Stimulated activated CD8-positive, alpha-beta memory T cell treated with anti-CD3 and anti-CD28 coated beads, Interleukin-4, amount 100 ng/mL, for 4 hours (primary cell): ENCODE data around the gene PLA2G10.
"Not testable (repeated sequence)": the region's sequence is repeated elsewhere in the genome, so short reads cannot be mapped to it uniquely, and the experiment has no call there.

Experiments
- DNase-seq, 2 donors: peaks; one replicate each; pipeline ENCODE4 v3.0.0-alpha.2; 2020; ENCODE audit warnings: low read depth in 2 of 2, low spot score in 1 of 2

The PLA2G10 gene, protein sequence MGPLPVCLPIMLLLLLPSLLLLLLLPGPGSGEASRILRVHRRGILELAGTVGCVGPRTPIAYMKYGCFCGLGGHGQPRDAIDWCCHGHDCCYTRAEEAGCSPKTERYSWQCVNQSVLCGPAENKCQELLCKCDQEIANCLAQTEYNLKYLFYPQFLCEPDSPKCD

DNA sequence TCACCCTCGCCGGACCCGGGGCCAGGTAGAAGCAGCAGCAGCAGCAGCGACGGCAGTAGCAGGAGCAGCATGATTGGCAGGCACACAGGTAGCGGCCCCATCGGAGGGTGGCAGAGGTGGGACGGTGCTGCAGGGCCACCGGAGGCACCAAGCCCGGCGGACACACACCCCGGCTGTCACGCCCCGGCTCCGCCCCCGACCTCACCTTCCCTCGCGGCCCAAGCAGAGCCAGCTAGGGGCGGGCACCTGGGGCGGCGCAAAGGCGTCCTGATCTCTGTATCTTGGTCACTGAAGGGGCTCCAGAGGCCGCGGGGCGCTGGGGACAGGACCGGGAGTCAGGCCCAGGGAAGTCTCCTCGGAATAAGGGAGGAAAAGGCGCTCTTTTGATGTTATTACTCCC is at the start of gene PLA2G10:
Gene PLA2G10 (minus strand): TSS at position 180 of the 400 bp plus-strand sequence. CDS start 79 bp downstream, at position 101.
- not testable (repeated sequence) for DNase-seq

DNA sequence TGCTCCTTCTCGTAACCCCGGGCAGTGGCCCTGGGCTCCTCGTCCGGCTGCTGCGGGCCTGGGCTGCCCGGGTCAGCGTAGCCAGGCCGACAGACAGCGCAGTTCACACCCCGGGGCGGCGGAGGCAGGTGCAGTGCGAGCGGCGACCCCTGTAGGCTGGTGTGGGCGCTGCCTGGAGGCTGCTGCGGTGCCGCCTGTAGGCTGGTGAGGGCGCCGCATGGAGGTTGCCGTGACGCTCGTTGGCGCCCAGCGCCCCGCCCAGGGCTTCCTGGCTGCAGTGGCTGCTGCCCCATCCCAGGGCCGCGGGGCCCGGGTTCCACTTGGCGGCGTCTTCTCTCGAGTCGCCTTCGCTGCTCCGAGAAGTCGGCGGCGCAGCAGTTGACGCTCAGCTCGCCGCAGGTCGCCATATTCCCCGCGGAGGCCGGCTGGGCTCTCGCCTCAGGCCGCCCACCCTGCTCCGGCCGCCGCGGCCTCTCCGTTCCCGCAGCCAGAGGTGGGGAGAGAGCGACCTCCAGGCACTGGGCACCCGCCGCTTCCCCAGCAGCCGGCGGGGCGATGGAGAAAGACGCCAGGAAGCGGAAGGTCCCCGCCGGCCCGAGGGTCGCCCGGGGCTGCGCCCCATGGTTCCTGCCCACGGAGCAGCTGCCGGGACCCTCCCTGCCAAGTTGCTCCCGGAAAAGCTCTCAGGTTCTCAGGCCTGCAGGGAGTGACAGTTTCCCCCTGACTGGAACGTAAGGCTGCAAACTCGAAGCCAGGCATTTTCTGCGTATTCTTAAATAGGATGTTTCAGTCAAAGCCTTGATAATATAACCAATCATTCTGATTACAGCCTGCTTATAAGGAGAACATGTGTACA is 48.4 kb upstream of the PLA2G10 start, which contains the start of gene NPIPA2:
Gene NPIPA2 (plus strand): TSS at position 261 of the 856 bp plus-strand sequence. CDS start 5,533 bp downstream, outside the sequence.
- not testable (repeated sequence) for DNase-seq

DNA sequence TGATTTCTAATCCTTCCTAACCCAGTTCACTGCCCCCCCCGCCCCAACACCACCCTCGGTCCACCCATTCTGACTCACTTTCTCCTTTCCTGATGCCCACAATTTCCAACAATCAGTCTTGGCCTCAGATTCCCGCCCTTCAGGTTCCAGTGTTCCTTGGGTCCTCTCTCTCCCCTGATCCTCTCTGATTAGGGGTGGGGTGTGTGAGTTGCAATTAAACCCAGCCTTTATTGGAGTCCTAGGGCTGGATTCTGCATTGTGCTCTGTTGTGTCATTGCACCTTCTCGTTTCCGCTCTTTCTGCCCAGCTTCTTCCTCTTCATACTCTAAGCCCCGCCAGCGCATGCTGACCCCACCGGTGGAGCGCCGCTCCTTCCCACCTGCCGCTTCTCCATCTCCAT is 47.7 kb upstream of the PLA2G10 start:
- DNase-seq = not testable (repeated sequence)

DNA sequence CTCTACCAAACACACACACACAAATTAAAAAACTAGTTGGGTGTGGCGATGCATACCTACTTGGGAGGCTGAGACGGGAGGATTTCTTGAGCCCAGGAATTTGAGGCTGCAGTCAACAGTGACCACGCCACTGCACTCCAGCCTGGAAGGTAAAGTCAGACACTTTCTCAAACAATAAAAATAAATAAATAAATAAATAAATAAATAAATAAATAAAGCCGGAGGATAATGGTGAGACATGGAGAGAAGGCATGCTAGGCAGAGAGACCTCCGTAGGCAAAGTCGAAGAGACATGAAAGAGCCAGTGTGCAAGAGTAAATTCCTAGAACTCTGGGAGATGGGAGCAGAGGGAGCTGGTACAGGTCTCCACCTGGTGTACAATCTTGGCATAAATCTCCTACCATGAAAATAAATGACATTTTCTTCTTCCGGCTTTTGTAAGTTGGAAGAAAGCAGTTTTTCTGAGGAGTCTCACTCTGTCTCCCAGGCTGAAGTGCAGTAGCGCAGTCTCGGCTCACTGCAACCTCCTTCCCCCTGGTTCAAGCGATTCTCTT is 46.8 kb upstream of the PLA2G10 start:
- not testable (repeated sequence) for DNase-seq

DNA sequence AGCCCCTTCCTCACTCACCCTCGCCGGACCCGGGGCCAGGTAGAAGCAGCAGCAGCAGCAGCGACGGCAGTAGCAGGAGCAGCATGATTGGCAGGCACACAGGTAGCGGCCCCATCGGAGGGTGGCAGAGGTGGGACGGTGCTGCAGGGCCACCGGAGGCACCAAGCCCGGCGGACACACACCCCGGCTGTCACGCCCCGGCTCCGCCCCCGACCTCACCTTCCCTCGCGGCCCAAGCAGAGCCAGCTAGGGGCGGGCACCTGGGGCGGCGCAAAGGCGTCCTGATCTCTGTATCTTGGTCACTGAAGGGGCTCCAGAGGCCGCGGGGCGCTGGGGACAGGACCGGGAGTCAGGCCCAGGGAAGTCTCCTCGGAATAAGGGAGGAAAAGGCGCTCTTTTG is 39.1 kb upstream of the PLA2G10 start:
- not testable (repeated sequence) for DNase-seq

DNA sequence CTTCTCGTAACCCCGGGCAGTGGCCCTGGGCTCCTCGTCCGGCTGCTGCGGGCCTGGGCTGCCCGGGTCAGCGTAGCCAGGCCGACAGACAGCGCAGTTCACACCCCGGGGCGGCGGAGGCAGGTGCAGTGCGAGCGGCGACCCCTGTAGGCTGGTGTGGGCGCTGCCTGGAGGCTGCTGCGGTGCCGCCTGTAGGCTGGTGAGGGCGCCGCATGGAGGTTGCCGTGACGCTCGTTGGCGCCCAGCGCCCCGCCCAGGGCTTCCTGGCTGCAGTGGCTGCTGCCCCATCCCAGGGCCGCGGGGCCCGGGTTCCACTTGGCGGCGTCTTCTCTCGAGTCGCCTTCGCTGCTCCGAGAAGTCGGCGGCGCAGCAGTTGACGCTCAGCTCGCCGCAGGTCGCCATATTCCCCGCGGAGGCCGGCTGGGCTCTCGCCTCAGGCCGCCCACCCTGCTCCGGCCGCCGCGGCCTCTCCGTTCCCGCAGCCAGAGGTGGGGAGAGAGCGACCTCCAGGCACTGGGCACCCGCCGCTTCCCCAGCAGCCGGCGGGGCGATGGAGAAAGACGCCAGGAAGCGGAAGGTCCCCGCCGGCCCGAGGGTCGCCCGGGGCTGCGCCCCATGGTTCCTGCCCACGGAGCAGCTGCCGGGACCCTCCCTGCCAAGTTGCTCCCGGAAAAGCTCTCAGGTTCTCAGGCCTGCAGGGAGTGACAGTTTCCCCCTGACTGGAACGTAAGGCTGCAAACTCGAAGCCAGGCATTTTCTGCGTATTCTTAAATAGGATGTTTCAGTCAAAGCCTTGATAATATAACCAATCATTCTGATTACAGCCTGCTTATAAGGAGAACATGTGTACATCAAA is 9.3 kb upstream of the PLA2G10 start, which contains the start of gene NPIPA3:
Gene NPIPA3 (plus strand): TSS at position 256 of the 856 bp plus-strand sequence. CDS start 5,533 bp downstream, outside the sequence.
- DNase-seq = not testable (repeated sequence)

DNA sequence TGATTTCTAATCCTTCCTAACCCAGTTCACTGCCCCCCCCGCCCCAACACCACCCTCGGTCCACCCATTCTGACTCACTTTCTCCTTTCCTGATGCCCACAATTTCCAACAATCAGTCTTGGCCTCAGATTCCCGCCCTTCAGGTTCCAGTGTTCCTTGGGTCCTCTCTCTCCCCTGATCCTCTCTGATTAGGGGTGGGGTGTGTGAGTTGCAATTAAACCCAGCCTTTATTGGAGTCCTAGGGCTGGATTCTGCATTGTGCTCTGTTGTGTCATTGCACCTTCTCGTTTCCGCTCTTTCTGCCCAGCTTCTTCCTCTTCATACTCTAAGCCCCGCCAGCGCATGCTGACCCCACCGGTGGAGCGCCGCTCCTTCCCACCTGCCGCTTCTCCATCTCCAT is 8.6 kb upstream of the PLA2G10 start:
- DNase-seq = not testable (repeated sequence)

DNA sequence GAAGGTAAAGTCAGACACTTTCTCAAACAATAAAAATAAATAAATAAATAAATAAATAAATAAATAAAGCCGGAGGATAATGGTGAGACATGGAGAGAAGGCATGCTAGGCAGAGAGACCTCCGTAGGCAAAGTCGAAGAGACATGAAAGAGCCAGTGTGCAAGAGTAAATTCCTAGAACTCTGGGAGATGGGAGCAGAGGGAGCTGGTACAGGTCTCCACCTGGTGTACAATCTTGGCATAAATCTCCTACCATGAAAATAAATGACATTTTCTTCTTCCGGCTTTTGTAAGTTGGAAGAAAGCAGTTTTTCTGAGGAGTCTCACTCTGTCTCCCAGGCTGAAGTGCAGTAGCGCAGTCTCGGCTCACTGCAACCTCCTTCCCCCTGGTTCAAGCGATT is 7.8 kb upstream of the PLA2G10 start:
- not testable (repeated sequence) for DNase-seq

DNA sequence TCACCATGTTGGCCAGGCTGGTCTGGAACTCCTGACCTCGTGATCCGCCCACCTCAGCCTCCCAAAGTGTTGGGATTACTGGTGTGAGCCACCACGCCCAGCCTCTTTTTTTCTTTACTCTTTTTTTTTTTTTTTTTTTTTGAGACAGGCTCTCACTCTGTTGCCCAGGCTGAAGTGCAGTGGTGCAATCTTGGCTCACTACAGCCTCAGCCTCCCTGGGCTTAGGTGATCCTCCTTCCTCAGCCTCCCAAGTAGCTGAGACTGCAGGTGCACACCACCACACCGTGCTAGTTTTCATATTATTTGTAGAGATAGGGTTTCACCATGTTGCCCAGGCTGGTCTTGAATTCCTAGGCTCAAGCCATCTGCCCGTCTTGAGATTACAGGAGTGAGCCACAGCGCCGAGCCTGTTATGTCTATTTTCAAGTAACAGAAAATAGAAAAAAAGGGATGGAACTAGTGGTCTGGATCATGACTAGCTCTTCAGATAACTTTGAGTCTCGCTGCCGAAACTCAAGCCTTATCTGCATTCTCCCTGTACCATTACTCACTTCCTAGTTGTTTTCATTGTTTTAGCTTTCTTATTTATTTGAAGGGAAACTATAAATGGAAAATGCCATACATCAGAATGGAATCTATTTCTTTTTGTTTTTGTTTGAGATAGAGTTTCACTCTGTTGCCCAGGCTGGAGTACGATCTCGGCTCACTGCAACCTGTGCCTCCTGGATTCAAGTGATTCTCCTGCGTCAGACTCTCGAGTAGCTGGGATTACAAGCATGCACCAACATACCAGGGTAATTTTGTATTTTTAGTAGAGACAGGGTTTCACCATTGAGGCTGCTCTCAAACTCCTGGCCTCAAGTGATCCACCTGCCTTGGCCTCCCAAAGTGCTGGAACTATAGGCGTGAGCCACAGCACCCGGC is 8.0 kb downstream of the PLA2G10 start:
- not testable (repeated sequence) for DNase-seq

DNA sequence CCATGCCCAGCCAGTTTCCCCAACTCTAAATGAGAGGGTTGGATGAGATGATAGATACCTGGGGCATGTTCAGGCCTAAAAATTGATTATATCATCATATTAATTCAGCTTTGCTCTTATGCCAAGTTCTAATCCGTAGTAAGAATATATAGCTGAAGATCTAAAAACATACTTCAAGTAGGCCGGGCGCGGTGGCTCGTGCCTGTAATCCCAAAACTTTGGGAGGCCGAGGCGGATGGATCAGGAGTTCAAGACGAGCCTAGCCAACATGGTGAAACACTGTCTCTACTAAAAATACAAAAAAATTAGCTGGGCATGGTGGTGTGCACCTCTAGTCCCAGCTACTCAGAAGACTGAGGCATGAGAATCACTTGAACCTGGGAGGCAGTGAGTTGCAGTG is 12.0 kb downstream of the PLA2G10 start:
- DNase-seq = no peak

DNA sequence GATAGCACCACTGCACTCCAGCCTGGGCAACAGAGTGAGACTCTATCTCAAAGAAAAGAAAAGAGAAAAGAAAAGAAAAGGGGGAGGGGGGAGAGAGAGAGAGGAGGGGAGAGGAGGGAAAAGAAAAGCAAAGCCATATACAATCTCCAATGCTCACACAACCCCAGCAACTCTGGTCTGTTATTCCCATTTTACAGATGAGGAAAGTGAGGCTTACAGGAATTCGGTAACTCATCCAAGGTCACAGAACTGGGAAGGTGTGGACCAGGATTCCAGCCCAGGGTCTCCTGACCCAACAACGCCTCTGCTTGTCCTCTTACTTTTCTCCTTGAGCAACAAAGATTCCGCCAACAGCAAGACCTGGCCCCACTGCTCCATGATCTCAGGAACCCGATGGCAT is 13.0 kb downstream of the PLA2G10 start:
- DNase-seq = no peak

DNA sequence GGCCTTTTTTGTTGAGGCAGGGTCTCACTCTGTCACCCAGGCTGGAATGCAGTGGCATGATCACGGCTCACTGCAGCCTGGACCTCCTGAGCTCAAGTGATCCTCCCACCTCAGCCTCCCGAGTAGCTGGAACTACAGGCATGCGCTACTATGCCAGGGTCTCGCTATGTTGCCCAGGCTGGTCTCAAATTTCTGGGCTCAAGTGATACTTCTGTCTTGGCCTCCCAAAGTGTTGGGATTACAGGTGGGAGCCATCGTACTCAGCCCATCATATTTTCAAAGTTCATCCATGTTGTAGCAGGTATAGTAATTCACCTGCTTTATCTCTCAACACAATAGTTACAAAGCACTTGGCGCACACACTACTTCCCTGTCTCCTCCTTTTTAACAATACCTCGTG is 13.7 kb downstream of the PLA2G10 start:
- DNase-seq = not testable (repeated sequence)

DNA sequence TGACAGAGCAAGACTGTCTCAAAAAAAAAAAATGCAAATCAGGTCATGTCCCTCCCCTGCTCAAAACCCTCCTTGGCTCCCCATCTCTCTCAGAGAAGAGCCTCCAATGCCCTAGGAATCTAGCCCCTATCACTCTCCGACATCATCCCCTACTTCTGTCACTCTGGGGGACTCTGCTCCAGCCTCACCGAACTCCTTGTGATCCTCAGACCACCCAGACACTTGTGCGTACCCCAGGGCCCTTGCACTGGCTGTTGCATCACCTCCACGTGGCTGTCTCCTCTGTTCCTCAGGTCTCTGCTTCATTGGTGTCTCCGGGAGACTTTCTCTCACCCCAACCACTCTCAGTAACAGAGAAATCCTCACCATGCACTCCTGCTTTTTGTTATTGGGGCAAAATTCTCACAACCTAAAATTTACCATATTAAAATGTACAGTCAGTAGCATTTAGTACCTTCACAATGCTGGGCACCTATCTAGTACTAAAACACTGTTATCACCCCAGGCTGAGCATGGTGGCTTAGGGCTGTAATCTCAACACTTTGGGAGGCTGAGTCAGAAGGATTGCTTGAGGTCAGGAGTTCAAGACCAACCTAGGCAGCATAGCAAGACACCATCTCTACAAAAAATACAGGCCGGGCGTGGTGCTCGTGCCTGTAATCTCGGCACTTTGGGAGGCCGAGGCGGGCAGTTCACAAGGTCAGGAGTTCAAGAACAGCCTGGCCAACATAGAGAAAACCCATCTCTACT is 15.2 kb downstream of the PLA2G10 start:
- no peak for DNase-seq

DNA sequence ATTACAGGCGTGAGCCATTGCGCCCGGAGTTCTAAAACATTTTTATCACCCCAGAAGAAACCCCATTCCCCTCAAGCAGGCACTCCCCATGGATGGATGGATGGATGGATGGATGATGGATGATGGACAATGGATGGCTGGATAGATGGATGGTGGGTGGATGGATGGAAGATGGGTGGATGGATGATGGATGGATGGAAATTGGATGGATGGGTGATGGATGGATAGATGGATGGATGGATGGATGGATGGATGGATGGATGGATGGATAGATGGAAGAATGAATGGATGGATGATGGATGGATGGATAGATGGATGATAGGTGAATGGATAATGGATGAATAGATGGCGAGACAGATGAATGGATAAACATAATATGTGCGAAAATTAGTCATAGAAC is 16.5 kb downstream of the PLA2G10 start:
- no peak for DNase-seq

DNA sequence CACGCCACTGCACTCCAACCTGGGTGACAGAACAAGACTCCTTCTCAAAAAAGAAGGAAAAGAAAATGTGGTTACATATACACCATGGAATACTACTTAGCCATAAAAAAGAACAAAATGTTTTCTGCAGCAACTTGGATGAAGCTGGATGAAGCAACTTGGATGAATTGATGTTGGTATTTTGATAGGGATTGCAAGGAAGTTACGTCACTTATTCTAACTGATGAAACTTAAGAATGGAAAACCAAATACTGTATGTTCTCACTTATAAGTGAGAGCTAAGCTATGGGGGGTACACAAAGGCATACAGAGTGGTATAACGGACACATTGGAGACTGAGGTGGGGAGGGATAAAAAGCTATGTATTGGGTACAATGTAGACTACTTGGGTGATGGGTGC is 17.5 kb downstream of the PLA2G10 start:
- no peak for DNase-seq

DNA sequence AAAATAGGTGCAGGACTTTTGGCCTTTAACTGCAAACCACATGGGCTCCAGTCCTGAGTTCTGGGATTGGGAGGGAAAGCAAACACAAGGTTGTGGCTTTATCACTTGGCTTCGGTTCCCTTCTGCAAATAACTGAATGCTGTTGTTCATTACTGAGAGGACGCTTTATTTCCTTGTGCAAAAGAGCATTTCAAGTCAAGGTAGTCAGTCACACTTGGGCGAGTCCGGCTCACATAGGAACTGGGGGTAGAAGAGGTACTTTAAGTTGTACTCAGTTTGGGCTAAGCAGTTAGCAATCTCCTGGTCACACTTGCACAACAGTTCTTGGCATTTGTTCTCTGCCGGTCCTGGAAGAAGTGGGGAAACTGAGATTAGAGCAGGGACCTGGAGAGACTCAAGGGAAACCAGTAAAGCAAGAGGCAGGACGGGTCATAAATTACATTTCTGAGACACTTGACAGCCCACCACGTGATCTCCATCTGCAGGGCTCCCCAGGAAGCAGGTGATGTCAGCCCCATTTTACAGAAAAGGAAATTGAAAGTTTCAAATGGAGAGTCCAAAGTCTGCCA is 21.6 kb downstream of the PLA2G10 start:
- DNase-seq = no peak

DNA sequence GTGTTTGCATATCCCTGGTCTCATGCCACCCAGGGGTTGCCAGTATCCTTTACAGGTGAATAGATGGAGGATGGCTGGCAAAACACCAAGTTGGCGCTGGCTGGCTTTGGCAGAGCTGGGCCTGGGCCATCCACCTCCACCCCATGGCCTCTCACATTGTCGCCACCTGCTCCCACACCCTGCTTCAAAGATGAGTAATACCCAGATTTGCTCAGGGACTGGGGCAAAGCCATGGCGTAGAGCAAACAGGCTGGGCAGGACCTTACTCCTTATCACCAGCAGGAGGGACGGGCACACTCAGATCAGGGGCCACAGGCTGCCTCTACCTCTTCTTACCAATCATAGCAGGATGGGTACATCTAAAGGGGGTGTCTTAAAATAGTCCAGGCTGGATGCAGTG is 24.3 kb downstream of the PLA2G10 start:
- no peak for DNase-seq

DNA sequence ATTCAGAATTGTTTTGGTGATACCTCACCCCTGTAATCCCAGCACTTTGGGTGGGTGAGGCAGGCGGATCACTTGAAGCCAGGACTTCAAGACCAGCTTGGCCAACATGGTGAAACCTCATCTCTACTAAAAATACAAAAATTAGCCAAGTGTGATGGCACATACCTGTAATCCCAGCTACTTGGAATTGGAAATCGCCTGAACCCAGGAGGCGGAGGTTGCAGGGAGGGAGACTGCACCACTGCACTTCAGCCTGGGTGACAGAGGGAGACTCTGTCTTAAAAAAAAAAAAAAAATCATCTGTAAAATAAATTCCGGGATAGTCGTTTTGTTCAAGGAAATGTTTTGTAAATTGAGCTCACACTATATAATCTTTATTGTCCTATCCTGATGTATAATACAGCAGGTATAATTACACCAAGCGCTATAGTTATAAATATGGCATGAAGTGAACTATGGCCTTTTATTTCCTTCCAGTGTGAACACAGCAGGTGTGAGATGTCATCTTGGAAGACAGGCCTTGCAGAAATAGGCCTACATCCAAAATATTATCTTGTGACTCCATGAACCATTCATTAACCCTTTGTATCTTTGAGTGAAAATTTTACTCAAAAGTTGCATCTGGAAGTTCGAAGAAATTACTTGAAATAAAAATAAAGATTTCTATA is 25.4 kb downstream of the PLA2G10 start:
- DNase-seq = no peak
